ENCODE data around the gene FBXL3. TPM values are rescaled to one million over a fixed set of nuclear protein-coding genes. Genes with fewer than 3 reads are reported as not detected.

FBXL3 gene
- total and polyA plus RNA-seq, 9 donors = 38.0 to 94.4 (median 54.9) TPM

DNA sequence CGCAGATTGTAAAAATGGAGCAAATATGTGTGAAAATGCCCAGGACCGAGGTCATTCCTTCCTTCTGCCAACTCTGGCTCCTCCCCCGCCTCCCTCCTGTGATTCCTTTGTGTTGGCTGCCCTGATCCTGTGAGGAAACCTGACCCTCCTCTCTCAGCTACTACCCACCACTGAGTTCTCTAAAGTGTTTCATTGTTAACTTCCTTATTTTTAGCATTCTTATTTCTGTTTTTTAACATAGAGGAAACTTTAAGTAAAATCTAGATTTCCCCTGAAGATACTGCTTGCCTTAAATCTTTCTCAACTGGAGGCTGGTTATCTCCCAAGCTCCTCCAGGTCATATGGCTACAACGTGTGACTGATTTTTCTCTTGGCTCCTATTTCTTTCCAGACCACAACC, 21.7 kb upstream of the FBXL3 start:
- intact Hi-C loops (cut with DNase I) = no loop called here
- Histone ChIP-seq H3K27me3 (no peaks in the 10 kb centered on the region), H3K4me1 (ENCODE audit: insufficient read depth) (no peaks in the 10 kb centered on the region), H3K9me3 (no peaks in the 10 kb centered on the region), H3K36me3 (no peaks in the 10 kb centered on the region), H3K27ac (no peak overlapping the region), H3K4me3 (no peak overlapping the region)
- DNase-seq = no peak
- TF ChIP-seq, protein P1, sequence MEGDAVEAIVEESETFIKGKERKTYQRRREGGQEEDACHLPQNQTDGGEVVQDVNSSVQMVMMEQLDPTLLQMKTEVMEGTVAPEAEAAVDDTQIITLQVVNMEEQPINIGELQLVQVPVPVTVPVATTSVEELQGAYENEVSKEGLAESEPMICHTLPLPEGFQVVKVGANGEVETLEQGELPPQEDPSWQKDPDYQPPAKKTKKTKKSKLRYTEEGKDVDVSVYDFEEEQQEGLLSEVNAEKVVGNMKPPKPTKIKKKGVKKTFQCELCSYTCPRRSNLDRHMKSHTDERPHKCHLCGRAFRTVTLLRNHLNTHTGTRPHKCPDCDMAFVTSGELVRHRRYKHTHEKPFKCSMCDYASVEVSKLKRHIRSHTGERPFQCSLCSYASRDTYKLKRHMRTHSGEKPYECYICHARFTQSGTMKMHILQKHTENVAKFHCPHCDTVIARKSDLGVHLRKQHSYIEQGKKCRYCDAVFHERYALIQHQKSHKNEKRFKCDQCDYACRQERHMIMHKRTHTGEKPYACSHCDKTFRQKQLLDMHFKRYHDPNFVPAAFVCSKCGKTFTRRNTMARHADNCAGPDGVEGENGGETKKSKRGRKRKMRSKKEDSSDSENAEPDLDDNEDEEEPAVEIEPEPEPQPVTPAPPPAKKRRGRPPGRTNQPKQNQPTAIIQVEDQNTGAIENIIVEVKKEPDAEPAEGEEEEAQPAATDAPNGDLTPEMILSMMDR (IDR thresholded peaks at IDR 0.05) = no peak
- TF ChIP-seq EP300 (IDR thresholded peaks at IDR 0.05) = no peak
- no peak for TF ChIP-seq POLR2A (IDR thresholded peaks at IDR 0.05)
- WGBS, 3 donors = 65 to 75% (median 71%) methylated on average over 4 of the region's 4 CpGs

DNA sequence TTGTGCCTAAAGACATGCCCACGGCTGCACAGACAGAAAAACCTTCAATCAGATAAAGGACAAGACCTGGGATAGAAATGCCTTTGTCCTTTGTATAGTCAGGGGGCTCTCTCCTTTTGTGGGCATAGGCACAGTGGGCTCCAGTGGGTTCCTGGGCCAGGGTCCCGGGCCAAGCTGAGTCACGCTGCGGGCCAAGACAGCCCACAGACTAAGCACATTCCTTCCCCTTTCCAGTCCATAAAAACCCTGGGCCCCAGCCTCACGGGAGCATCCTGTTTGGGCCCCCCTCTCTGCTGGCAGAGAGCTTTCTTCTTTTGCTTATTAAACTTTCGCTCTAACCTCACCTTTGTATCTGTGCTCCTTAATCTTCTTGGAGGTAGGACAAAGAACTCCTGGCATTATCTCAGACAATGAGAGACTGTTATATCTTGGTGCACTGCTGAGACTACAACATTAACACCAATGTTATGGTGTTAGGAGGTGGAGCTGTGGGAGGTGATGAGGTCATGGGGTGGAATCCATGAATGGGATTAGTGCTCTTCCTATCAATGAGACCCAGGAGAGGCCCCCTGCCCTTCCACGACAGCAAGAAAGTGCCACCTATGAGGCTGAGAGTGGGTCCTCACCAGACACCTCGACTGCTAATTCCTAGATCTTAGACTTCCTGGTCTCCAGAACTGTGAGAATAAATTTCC, 20.8 kb upstream of the FBXL3 start:
- intact Hi-C loops (cut with DNase I) = no loop called here
- no peaks in the 10 kb centered on the region for H3K36me3 ChIP-seq
- whole genome bisulfite sequencing, 3 donors = 95 to 96% (median 95%) methylated on average over 8 of the region's 8 CpGs

DNA sequence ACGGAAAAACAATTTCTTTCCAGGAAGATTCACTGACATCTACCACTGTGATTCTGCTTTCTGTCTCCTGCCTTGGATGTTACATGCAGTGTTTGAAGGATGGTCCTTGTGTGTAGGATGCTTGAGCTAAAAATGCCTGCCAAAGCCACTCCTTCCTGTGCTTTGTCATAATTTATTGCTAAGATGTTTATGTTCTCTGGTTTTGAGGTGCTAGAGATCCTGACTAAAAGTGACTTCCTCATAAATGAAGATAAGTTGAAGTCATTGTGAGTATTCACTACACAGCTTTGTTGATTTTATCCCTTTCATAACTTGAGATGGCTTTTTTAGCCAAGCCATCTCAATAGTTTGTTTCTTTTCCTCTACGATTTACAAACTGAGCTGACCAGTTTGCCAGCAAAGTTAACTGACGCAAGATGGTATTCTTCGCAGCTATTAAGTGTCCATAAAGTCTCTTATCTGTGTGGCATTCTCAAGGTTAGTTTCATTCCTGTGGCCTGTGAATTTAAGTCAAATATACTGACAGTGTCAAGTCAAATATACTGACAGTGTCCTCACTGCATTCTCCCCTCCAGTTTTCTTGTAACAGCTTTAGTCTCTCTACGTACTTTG, 15.7 kb upstream of the FBXL3 start:
- Histone ChIP-seq H3K36me3 (no peaks in the 10 kb centered on the region), H3K4me3 (no peak overlapping the region), H3K27me3 (no peaks in the 10 kb centered on the region), H3K4me1 (ENCODE audit: insufficient read depth) (no peaks in the 10 kb centered on the region), H3K9me3 (no peaks in the 10 kb centered on the region), H3K27ac (no peak overlapping the region)
- intact Hi-C loops (cut with DNase I) = no loop called here
- WGBS, 3 donors = 55 to 70% (median 69%) methylated on average over 5 of the region's 5 CpGs
- DNase-seq = no peak
- TF ChIP-seq, protein P1 (IDR thresholded peaks at IDR 0.05) = no peak
- no peak for TF ChIP-seq EP300 (IDR thresholded peaks at IDR 0.05)
- no peak for TF ChIP-seq POLR2A (IDR thresholded peaks at IDR 0.05)

More for the DNA sequence above, 20.8 kb upstream of the FBXL3 start:
- TF ChIP-seq POLR2A (IDR thresholded peaks at IDR 0.05) (no peak), EP300 (IDR thresholded peaks at IDR 0.05) (no peak)
- TF ChIP-seq, protein P1 (IDR thresholded peaks at IDR 0.05) = no peak
- no peaks in the 10 kb centered on the region for H3K27me3 ChIP-seq
- DNase-seq = no peak
- no peak overlapping the region for H3K27ac ChIP-seq
- H3K4me1 ChIP-seq (ENCODE audit: insufficient read depth) = no peaks in the 10 kb centered on the region
- H3K4me3 ChIP-seq = no peak overlapping the region
- H3K9me3 ChIP-seq = no peaks in the 10 kb centered on the region

DNA sequence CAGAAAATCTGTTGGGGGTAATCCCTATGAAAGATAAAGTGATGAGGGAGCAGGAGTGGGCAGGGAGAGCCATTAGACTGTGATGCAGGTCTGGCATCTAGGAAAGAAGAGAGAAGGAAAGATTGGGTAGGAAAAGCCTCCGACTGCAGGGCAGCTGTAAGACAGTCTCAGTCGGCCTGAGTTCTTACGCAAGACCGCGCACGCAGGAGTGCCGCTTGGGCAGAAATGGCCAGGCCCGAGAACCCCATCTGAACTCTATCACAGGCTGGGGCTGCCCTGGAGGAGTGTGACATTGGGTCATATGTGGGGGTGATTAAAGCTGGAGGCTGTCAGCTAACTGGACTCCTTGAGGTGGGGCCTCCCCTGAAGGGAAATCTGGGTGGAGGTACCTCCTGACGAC, 13.9 kb upstream of the FBXL3 start:
- no peaks in the 10 kb centered on the region for H3K27me3 ChIP-seq
- H3K4me3 ChIP-seq = no peak overlapping the region
- intact Hi-C loops (cut with DNase I) = no loop called here
- H3K27ac ChIP-seq = no peak overlapping the region
- H3K36me3 ChIP-seq = no peaks in the 10 kb centered on the region
- peaks cover 6% of the 10 kb centered on the region for H3K4me1 ChIP-seq (ENCODE audit: insufficient read depth)
- WGBS, 3 donors = 91 to 93% (median 92%) methylated on average over 9 of the region's 9 CpGs
- no peaks in the 10 kb centered on the region for H3K9me3 ChIP-seq
- no peak for TF ChIP-seq POLR2A (IDR thresholded peaks at IDR 0.05)
- TF ChIP-seq, protein P1 (IDR thresholded peaks at IDR 0.05) = no peak
- DNase-seq = no peak

Measured in ovary (tissue), 9 donors.